SK-N-SH (cell line): Measurements from ENCODE around the gene ZBTB16. TPM values are rescaled to one million over a fixed set of nuclear protein-coding genes. Genes with fewer than 3 reads are reported as not detected.

ENCODE experiments used
- CTCF ChIA-PET: fragments of 300-600, 350-600 bp; formaldehyde crosslinking; extraction: SDS; loops from one replicate; lab custom pipeline; 2021; lab: Yijun Ruan, JAX
- POLR2A ChIA-PET: fragments of 350-600 bp; sonication (Branson Sonifier 250); formaldehyde crosslinking; extraction: SDS; loops from one replicate; lab custom pipeline; 2020; ENCODE audit warnings: antibody characterized with exemption, inconsistent platforms; lab: Yijun Ruan, JAX
- DNase-seq: peaks from one replicate; pipeline ENCODE4 v3.0.0; 2012
- H2AFZ ChIP-seq: fragments of 200-600 bp; sonication (generic); 2 replicates; pipeline ENCODE4 v1.8.1; 2016; ENCODE audit warnings: antibody characterized with exemption, mild to moderate bottlenecking, low read depth
- H3F3A ChIP-seq: fragments of 200-600 bp; sonication (generic); replicated peaks from 2 replicates; pipeline ENCODE3; 2016; ENCODE audit warnings: antibody characterized with exemption, mild to moderate bottlenecking; ENCODE audit not compliant: insufficient read depth
- H3K27ac ChIP-seq, 2 experiments: fragments of 200-500 bp in 1 of 2; fragments of 200-600 bp in 1 of 2; sonication (Bioruptor generic) in 1 of 2; sonication (generic), shearing (Covaris generic) in 1 of 2; 2 replicates each; pipeline versions ENCODE4 v1.5.1 to v1.6.1; 2014 to 2016; ENCODE audit warnings: low read depth in 2 of 2, inconsistent platforms in 1 of 2, low read length in 1 of 2, mild to moderate bottlenecking in 1 of 2, mixed read lengths in 1 of 2
- H3K27me3 ChIP-seq: fragments of 200-600 bp; sonication (generic), shearing (Covaris generic); 2 replicates; pipeline ENCODE4 v1.6.1; 2016; ENCODE audit warnings: mixed run types; ENCODE audit not compliant: insufficient read depth
- H3K36me3 ChIP-seq, 2 experiments: fragments of 200-500 bp in 1 of 2; fragments of 200-600 bp in 1 of 2; sonication (Bioruptor generic) in 1 of 2; sonication (generic) in 1 of 2; replicated peaks in 1 of 2; 2 replicates each; pipeline versions ENCODE3 to v1.5.1; 2014 to 2016; ENCODE audit warnings: low read length in 1 of 2, mild to moderate bottlenecking in 1 of 2; ENCODE audit not compliant: insufficient read depth in 2 of 2, control insufficient read depth in 1 of 2
- H3K4me1 ChIP-seq, 2 experiments: fragments of 200-500 bp in 1 of 2; fragments of 200-600 bp in 1 of 2; sonication (Bioruptor generic) in 1 of 2; sonication (generic), shearing (Covaris generic) in 1 of 2; 2 replicates each; pipeline versions ENCODE4 v1.5.1 to v1.6.1; 2014 to 2016; ENCODE audit warnings: low read depth in 1 of 2, low read length in 1 of 2, mixed run types in 1 of 2; ENCODE audit not compliant: insufficient read depth in 2 of 2, control insufficient read depth in 1 of 2
- H3K4me2 ChIP-seq: fragments of 200-600 bp; sonication (generic), shearing (Covaris generic); 2 replicates; pipeline ENCODE4 v1.6.1; 2017; ENCODE audit warnings: mixed run types
- H3K4me3 ChIP-seq, 2 experiments: fragments of 200-500 bp in 1 of 2; fragments of 200-600 bp in 1 of 2; sonication (Bioruptor generic) in 1 of 2; sonication (generic), shearing (Covaris generic) in 1 of 2; 2 replicates each; pipeline versions ENCODE4 v1.5.1 to v1.8.1; 2014 to 2016; ENCODE audit warnings: low read depth in 2 of 2, inconsistent platforms in 1 of 2, low read length in 1 of 2, mild to moderate bottlenecking in 1 of 2, mixed read lengths in 1 of 2, moderate library complexity in 1 of 2
- H3K79me2 ChIP-seq: fragments of 200-600 bp; sonication (generic); 2 replicates; pipeline ENCODE4 v1.8.1; 2017; ENCODE audit warnings: mild to moderate bottlenecking; ENCODE audit not compliant: insufficient read depth
- H3K9ac ChIP-seq: fragments of 200-600 bp; sonication (generic); 2 replicates; pipeline ENCODE4 v1.6.1; 2017; ENCODE audit warnings: mixed run types
- H3K9me2 ChIP-seq: fragments of 200-600 bp; sonication (generic); 2 replicates; pipeline ENCODE4 v1.6.1; 2017; ENCODE audit warnings: mixed run types
- H3K9me3 ChIP-seq: fragments of 200-600 bp; sonication (generic); 2 replicates; pipeline ENCODE4 v1.6.1; 2017; ENCODE audit warnings: mixed run types, mild to moderate bottlenecking, moderate library complexity
- H4K20me1 ChIP-seq: fragments of 200-600 bp; sonication (generic); 2 replicates; pipeline ENCODE4 v1.6.1; 2017; ENCODE audit warnings: mild to moderate bottlenecking, mixed run types; ENCODE audit not compliant: insufficient read depth
- ELF1 ChIP-seq: IDR thresholded peaks from 2 replicates; pipeline ENCODE4 v1.4.0; 2012
- FOSL2 ChIP-seq: IDR thresholded peaks from 2 replicates; pipeline ENCODE4 v1.4.0; 2012; ENCODE audit warnings: low read depth, mild to moderate bottlenecking, moderate library complexity, borderline replicate concordance
- GABPA ChIP-seq: IDR thresholded peaks from 2 replicates; pipeline ENCODE4 v1.4.0; 2012; ENCODE audit warnings: low read depth, mild to moderate bottlenecking
- GATA2 ChIP-seq: sonication (generic); formaldehyde crosslinking; IDR thresholded peaks from 2 replicates; pipeline ENCODE4 v1.5.0; 2020; ENCODE audit warnings: mild to moderate bottlenecking, missing genetic modification reagents
- JUND ChIP-seq: IDR thresholded peaks from 2 replicates; pipeline ENCODE4 v1.4.0; 2012
- MEF2A ChIP-seq: IDR thresholded peaks from 2 replicates; pipeline ENCODE4 v1.4.0; 2012; ENCODE audit warnings: low read depth, borderline replicate concordance
- NFIC ChIP-seq: IDR thresholded peaks from 2 replicates; pipeline ENCODE4 v1.4.0; 2012; ENCODE audit warnings: borderline replicate concordance
- POLR2AphosphoS5 ChIP-seq: IDR thresholded peaks from 2 replicates; pipeline ENCODE4 v1.6.1; 2012; ENCODE audit warnings: low read depth, low read length
- RCOR1 ChIP-seq: fragments of 150-350 bp; IDR thresholded peaks from 2 replicates; pipeline ENCODE4 v1.6.1; 2017; ENCODE audit warnings: antibody characterized with exemption, low read length
- TAF1 ChIP-seq: IDR thresholded peaks from 2 replicates; pipeline ENCODE4 v1.6.1; 2012; ENCODE audit warnings: low read depth, mild to moderate bottlenecking, low read length, moderate library complexity, borderline replicate concordance
- TEAD4 ChIP-seq: IDR thresholded peaks from 2 replicates; pipeline ENCODE4 v1.4.0; 2012; ENCODE audit warnings: mild to moderate bottlenecking, borderline replicate concordance; ENCODE audit not compliant: insufficient read depth
- YY1 ChIP-seq: IDR thresholded peaks from 2 replicates; pipeline ENCODE4 v1.4.0; 2012; ENCODE audit warnings: low read depth, mild to moderate bottlenecking
- WGBS: methylation state at CpG from one replicate; pipeline ENCODE4 v1.1.6; 2017; ENCODE audit warnings: low lambda C conversion rate; 5-methylcytosine and 5-hydroxymethylcytosine counted together
- polyA plus RNA-seq, 3 experiments: library from polyadenylated mRNA; depleted of rRNA; stranded (reverse); fragments of >200 nt; gene quantifications; 2 replicates each; pipeline ENCODE4 v1.2.3, GENCODE V29; 2012
- TF ChIP-seq, protein P1 (sequence below): IDR thresholded peaks from 2 replicates; pipeline ENCODE4 v1.4.0; 2012; ENCODE audit warnings: low read depth
- TF ChIP-seq, protein P2 (sequence below): fragments of 200-600 bp; sonication (generic); IDR thresholded peaks from 2 replicates; pipeline ENCODE4 v1.6.1; 2017; ENCODE audit warnings: antibody characterized with exemption, mild to moderate bottlenecking, moderate library complexity
- TF ChIP-seq, protein P3 (sequence below): IDR thresholded peaks from 2 replicates; pipeline ENCODE4 v1.4.0; 2012; ENCODE audit warnings: low read depth, borderline replicate concordance
- TF ChIP-seq, protein P4 (sequence below): IDR thresholded peaks from 2 replicates; pipeline ENCODE4; 2012

ZBTB16 gene
- polyA plus RNA-seq, 1 of the 3 experiments (the other 2 are of a cell fraction) = not detected

DNA sequence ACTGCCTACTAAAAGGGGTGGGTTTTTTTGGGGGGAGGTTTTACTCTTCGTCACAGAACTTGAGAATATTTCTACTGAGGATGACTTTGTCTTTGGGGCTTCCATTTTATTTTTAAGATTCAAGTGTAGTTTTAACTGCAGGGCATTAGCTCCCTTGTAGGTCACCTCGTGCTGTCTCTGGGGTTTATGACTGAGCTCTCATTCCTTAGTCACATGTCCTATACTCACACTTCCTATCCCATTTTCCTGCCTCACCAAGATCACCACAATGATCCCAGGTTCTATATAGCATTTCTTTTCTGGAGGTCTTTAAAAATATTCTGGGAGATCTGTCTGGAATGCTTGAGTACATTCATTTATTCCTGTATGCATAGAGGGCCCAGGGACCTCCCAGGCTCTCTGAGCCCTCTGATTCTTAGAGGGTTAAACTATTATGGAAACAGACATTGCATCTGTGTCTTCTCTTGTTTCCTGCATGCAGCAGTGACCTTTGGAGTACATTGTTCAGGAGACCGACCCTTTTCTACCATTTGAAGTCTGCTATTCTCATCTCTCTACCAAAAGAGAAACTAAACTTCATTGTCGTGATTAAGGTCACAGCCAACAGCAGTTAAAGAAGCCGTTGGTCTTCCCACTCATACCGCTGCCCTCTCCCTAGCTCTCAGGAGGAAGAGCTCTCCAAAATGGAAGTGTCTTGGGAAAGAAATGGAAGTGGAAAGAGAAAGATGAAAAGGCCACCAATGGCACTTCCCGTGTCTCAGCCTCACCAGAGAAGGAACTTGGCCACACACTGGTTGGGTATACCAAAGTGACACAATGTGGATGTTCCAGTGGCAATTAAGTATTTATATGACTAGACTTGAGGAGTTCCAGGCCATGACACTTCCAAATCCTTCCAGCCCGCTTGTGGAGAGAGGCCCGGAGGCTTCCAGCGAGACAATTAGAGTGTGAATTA is 77.5 kb downstream of the ZBTB16 start:
- Histone ChIP-seq H3K79me2 (no peaks in the 10 kb centered on the region), H3K9me3 (no peaks in the 10 kb centered on the region), H2AFZ (no peak overlapping the region), H4K20me1 (no peaks in the 10 kb centered on the region), H3K4me3 (no peak overlapping the region), H3K27me3 (peaks cover 23% of the 10 kb centered on the region; the same call in 1 of the 2 replicates), H3K36me3 (no peaks in the 10 kb centered on the region), H3K9ac (no peak overlapping the region), H3F3A (no peaks in the 10 kb centered on the region), H3K9me2 (no peaks in the 10 kb centered on the region), H3K4me1 (peaks cover 5 to 14% of the 10 kb centered on the region in 2 experiments; a peak in 2 of 4 replicates), H3K27ac (no peak overlapping the region), H3K4me2 (no peak overlapping the region)
- WGBS = 43% methylated on average over 10 of the region's 10 CpGs
- ChIA-PET POLR2A (no interaction called here), CTCF (interaction anchor here (2.9 kb wide), 1 partner anchor 125 kb away, joined by 12 read pairs; no protein-coding TSS in a partner anchor)
- DNase-seq = no peak
- no peak for TF ChIP-seq NFIC
- TF ChIP-seq GATA2 (CRISPR knock-in tag) = no peak
- TF ChIP-seq JUND = no peak
- TF ChIP-seq ELF1 = no peak
- no peak for TF ChIP-seq TAF1
- no peak for TF ChIP-seq YY1
- TF ChIP-seq MEF2A = no peak

DNA sequence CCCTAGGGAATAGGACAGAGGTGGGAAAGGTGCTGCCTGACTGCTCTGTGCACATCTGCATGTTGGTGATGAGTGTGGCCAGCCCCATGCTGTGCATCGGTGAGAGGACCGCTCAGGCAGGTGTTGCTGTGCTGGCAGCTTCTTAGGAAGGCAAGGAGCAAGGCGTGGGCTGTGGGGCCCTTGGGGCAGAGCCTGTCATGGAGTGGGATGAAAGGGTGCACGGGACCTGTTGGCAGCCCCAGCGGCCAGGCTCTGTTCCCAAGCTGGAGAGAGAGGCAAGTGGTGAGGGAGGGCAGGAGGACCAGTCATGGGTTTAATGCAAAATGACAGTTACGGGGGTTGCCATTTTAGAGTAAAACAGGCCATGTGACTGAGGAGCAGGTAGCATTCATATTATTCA is 78.3 kb downstream of the ZBTB16 start:
- DNase-seq = no peak
- POLR2A ChIA-PET = no interaction called here
- Histone ChIP-seq H3K79me2 (no peaks in the 10 kb centered on the region), H2AFZ (no peak overlapping the region), H3K4me1 (peaks cover 5 to 14% of the 10 kb centered on the region in 2 experiments; a peak in 2 of 4 replicates), H3K9me3 (no peaks in the 10 kb centered on the region), H3K9me2 (no peaks in the 10 kb centered on the region), H3K4me2 (no peak overlapping the region), H3K27ac (no peak overlapping the region), H3K9ac (no peak overlapping the region), H3K36me3 (no peaks in the 10 kb centered on the region), H3F3A (no peaks in the 10 kb centered on the region), H3K27me3 (peaks cover 28% of the 10 kb centered on the region; the same call in 1 of the 2 replicates), H3K4me3 (no peak overlapping the region), H4K20me1 (no peaks in the 10 kb centered on the region)
- TF ChIP-seq GATA2 (CRISPR knock-in tag) (no peak), GABPA (no peak), FOSL2 (no peak), RCOR1 (no peak), ELF1 (no peak), POLR2AphosphoS5 (no peak), TEAD4 (no peak)
- TF ChIP-seq, protein P1, sequence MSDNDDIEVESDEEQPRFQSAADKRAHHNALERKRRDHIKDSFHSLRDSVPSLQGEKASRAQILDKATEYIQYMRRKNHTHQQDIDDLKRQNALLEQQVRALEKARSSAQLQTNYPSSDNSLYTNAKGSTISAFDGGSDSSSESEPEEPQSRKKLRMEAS = no peak
- TF ChIP-seq, protein P2, sequence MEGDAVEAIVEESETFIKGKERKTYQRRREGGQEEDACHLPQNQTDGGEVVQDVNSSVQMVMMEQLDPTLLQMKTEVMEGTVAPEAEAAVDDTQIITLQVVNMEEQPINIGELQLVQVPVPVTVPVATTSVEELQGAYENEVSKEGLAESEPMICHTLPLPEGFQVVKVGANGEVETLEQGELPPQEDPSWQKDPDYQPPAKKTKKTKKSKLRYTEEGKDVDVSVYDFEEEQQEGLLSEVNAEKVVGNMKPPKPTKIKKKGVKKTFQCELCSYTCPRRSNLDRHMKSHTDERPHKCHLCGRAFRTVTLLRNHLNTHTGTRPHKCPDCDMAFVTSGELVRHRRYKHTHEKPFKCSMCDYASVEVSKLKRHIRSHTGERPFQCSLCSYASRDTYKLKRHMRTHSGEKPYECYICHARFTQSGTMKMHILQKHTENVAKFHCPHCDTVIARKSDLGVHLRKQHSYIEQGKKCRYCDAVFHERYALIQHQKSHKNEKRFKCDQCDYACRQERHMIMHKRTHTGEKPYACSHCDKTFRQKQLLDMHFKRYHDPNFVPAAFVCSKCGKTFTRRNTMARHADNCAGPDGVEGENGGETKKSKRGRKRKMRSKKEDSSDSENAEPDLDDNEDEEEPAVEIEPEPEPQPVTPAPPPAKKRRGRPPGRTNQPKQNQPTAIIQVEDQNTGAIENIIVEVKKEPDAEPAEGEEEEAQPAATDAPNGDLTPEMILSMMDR = no peak
- TF ChIP-seq, protein P3, sequence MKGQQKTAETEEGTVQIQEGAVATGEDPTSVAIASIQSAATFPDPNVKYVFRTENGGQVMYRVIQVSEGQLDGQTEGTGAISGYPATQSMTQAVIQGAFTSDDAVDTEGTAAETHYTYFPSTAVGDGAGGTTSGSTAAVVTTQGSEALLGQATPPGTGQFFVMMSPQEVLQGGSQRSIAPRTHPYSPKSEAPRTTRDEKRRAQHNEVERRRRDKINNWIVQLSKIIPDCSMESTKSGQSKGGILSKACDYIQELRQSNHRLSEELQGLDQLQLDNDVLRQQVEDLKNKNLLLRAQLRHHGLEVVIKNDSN = no peak
- TF ChIP-seq, protein P4, sequence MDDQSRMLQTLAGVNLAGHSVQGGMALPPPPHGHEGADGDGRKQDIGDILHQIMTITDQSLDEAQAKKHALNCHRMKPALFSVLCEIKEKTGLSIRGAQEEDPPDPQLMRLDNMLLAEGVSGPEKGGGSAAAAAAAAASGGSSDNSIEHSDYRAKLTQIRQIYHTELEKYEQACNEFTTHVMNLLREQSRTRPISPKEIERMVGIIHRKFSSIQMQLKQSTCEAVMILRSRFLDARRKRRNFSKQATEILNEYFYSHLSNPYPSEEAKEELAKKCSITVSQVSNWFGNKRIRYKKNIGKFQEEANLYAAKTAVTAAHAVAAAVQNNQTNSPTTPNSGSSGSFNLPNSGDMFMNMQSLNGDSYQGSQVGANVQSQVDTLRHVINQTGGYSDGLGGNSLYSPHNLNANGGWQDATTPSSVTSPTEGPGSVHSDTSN = no peak
- CTCF ChIA-PET = no interaction called here
- 30% methylated on average over 3 of the region's 6 CpGs for WGBS
